ENCODE data around the gene CSMD2. TPM values are rescaled to one million over a fixed set of nuclear protein-coding genes. Genes with fewer than 3 reads are reported as not detected.
A peak's percentile ranks its signal among the peaks of the same experiment; 100 is the strongest.

CSMD2 gene
- total and polyA plus RNA-seq, 8 donors, result 0.20 to 0.81 (median 0.47) TPM

- no peak for DNase-seq
- Histone ChIP-seq H3K27ac (no peak overlapping the region), H3K9me3 (no peaks in the 10 kb centered on the region), H3K4me1 (no peaks in the 10 kb centered on the region), H3K36me3 (no peaks in the 10 kb centered on the region), H3K27me3 (no peaks in the 10 kb centered on the region), H3K4me3 (no peak overlapping the region)
- intact Hi-C loops (cut with DNase I), result no loop called here
- ATAC-seq, result no peak
- no peak for TF ChIP-seq CTCF (IDR thresholded peaks at IDR 0.05)
Measured at GRCh38 chr1:33724348-33724747, 440.7 kb downstream of the CSMD2 start.

GRCh38 chr1:33723251-33723650, 441.8 kb downstream of the CSMD2 start:
- Histone ChIP-seq H3K9me3 (no peaks in the 10 kb centered on the region), H3K4me3 (no peak overlapping the region), H3K4me1 (no peaks in the 10 kb centered on the region), H3K27ac (no peak overlapping the region), H3K27me3 (peaks cover 0 to 7% of the 10 kb centered on the region in 2 donors), H3K36me3 (no peaks in the 10 kb centered on the region)
- intact Hi-C loops (cut with DNase I), result no loop called here
- DNase-seq (no peak), ATAC-seq (no peak)
- no peak for TF ChIP-seq CTCF (IDR thresholded peaks at IDR 0.05)

GRCh38 chr1:33721301-33721815, 443.7 kb downstream of the CSMD2 start:
- no peaks in the 10 kb centered on the region for H3K4me1 ChIP-seq
- intact Hi-C loops (cut with DNase I), result no loop called here

GRCh38 chr1:33719771-33720670, 445.0 kb downstream of the CSMD2 start:
- intact Hi-C loops (cut with DNase I), result no loop called here
- no peaks in the 10 kb centered on the region for H3K36me3 ChIP-seq
- H3K9me3 ChIP-seq, result no peaks in the 10 kb centered on the region
- ATAC-seq, result no peak
- TF ChIP-seq CTCF (IDR thresholded peaks at IDR 0.05), result no peak
- H3K27me3 ChIP-seq, result peaks cover 0 to 14% of the 10 kb centered on the region in 2 donors
- no peak overlapping the region for H3K27ac ChIP-seq
- no peaks in the 10 kb centered on the region for H3K4me1 ChIP-seq
- DNase-seq, result peak in 1 of 4 donors; percentile 2
- H3K4me3 ChIP-seq, result no peak overlapping the region

More at GRCh38 chr1:33721301-33721815, 443.7 kb downstream of the CSMD2 start:
- Histone ChIP-seq H3K9me3 (no peaks in the 10 kb centered on the region), H3K27me3 (peaks cover 0 to 7% of the 10 kb centered on the region in 2 donors), H3K36me3 (no peaks in the 10 kb centered on the region), H3K4me3 (no peak overlapping the region), H3K27ac (no peak overlapping the region)
- TF ChIP-seq CTCF (IDR thresholded peaks at IDR 0.05), result no peak
- DNase-seq, result no peak
- ATAC-seq, result no peak

- Histone ChIP-seq H3K4me3 (no peak overlapping the region), H3K27ac (no peak overlapping the region), H3K36me3 (no peaks in the 10 kb centered on the region), H3K27me3 (peaks cover 0 to 21% of the 10 kb centered on the region in 2 donors), H3K9me3 (no peaks in the 10 kb centered on the region), H3K4me1 (no peaks in the 10 kb centered on the region)
- no peak for TF ChIP-seq CTCF (IDR thresholded peaks at IDR 0.05)
- intact Hi-C loops (cut with DNase I), result no loop called here
- DNase-seq (no peak), ATAC-seq (no peak)
Measured at GRCh38 chr1:33719326-33719725, 445.7 kb downstream of the CSMD2 start.
